Left forelimb (tissue), 1 donor: ENCODE data around the gene VENTX.

Experiments used
- DNase-seq: peaks from one replicate; pipeline ENCODE4 v3.0.0-alpha.2; 2018; ENCODE audit warnings: low spot score

The VENTX gene, protein sequence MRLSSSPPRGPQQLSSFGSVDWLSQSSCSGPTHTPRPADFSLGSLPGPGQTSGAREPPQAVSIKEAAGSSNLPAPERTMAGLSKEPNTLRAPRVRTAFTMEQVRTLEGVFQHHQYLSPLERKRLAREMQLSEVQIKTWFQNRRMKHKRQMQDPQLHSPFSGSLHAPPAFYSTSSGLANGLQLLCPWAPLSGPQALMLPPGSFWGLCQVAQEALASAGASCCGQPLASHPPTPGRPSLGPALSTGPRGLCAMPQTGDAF

DNA sequence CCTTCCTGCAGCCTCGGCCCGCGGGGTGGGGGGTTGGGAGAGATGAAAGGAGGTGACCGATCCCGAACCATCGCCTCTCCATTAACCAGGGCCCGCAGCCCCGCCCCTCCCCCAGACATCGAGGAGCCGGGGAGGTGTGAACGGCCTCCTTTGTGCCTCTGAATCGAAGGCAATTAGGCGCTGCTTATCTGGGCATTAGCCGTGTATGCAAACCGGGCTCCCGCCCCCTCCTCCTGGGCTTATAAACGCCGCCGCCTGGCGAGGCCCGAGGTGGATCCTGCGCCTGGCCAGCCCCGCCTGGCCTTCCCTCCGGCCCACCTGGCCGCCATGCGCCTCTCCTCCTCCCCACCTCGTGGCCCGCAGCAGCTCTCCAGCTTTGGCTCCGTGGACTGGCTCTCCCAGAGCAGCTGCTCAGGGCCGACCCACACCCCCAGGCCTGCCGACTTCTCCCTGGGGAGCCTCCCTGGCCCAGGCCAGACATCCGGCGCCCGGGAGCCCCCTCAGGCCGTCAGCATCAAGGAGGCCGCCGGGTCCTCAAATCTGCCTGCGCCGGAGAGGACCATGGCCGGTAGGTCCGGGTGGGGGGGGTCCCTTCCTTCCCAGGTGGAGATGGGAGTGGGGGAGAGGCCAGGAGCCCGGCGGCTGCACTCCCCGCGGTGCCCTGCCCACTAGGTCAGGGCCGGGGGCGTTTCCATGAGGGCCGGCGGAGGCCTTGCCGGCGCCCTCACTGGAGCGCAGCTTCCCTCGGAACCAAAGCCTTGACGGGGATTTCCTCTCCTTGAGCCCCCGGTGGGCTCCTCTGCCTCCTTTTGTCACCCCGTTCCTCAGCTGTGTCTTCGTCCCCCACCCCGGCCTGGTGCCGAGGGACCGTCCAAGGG, at the start of gene VENTX:
TSS of gene VENTX (plus strand) at position 268 of the 878 bp plus-strand sequence. CDS start at position 328, 60 bp downstream.
- DNase-seq: no peak

DNA sequence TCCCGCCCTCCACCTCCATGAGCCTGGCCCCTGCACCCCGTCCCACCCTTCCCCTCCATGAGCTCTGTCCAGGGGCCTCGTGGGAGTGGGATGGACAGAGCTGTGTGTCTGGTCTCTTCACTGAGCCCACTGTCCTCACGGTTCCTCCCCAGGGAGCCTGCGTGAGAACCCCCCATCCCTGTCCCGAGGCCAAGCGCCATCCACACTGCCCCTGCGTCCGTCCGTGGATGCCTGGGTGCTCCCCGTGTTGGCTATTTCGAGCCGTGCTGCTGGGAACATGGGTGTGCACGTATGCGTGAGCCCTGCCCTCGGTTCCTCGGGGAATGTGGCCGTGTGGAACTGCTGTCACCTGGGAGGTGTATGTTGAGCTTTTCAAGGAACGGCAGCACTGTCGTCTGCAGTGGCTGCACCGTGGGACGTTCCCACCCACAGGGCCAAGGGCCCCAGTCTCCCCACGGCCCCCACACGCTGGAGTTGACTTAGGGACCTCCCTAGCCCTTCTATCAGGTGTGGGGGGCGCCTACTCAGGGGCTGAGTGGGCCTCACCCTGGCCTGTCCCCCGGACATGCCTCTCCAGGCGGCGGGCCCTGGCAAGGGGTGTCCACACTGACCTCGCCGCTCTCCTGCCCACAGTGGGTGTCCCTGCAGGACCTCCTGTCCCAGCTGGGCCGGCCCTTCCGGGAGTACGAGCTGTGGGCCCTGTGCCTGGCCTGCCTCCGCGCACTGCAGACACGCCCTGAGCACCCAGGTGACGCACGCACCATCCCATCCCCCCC, 49.6 kb upstream of the VENTX start:
- DNase-seq: no peak

DNA sequence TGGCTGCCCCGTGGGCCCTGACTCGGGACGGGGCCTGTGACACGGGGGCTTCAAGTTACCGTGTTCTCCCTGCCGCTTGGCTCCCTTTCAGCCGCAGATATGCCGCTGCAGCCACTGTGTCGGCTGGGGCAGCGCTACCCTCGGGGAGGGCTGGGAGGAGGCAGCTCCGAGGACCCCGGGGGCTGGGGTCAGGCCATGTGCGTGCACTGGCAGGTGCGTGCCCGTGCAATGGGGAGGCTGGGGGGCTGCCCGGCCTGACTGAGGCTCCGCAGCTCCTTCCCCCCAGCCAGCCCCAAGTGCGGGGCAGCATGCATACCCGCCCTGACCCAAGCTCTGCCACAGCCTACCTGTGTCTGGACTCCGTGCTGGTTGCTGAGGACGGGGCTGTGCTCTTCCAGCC, 48.4 kb upstream of the VENTX start:
- no peak for DNase-seq

DNA sequence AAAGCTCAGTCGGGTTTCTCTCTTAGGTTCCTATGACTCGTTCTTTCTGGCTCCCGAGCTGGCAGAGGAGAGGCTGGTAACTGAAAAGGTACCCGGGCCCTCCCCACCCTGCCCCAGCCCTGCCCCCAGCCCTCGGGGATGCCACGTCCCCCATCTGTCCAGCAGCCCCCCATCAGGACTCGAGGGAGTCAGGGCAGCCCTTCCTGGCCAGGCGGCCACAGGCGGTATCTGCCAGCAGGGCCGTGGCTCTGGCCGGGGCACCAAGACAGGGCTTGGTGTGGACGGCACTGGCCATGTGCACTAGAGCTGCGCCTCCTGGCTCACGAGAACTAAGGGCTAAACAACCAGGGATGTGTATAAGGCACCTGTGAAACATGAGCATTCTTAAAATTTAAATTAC, 47.9 kb upstream of the VENTX start:
- DNase-seq: no peak

DNA sequence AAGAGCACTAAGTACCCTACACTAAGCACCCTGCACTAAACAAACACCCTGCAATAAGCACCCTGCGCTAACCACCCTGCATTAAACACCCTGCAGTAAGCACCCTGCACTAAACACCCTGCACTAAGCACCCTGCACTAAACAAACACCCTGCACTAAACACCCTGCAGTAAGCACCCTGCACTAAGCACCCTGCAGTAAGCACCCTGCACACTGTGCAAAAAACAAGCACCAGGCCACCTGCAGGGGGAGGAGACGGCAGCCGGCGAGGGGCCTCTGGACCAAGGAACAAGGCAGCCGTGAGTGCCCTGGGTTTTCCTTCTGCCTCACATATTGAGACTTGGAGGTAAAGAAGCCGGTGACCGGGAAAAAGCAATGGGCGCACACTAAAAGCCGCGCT, 47.4 kb upstream of the VENTX start:
- no peak for DNase-seq

DNA sequence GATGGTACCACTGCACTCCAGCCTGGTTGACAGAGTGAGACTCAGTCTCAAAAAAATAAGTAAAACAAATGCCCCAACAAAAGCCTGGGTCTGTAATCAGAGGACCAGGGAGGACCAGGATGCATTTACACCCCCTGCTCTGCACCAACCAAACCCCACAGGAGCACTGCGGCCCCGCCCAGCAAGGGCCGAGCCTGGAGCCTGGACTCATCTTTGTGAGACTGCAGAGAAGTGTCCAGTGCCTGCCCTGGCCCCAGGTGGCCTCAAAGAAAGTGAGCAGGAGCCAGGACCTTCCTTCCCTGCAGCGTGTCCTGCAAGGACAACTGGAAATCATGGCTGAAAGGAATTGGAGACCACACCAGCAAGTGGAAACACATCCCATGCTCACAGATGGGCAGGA, 46.0 kb upstream of the VENTX start:
- no peak for DNase-seq

DNA sequence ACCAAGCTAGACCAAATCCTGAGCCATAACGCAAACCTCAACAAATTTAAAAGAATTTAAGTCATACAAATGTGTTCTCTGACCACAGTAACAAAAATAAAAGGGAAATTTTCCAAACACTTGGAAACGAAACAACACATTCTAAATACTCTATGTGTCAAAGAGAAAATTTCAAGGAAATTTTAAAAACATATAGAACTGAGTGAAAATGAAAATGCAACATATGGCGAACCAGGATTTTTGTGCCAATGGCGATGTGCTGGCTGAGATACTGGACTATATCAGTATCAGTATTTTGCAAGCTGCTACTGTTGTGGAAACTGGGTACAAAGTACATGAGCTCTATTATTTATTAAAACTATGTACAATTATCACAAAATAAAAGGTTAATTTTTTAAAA, 43.5 kb upstream of the VENTX start:
- no peak for DNase-seq

DNA sequence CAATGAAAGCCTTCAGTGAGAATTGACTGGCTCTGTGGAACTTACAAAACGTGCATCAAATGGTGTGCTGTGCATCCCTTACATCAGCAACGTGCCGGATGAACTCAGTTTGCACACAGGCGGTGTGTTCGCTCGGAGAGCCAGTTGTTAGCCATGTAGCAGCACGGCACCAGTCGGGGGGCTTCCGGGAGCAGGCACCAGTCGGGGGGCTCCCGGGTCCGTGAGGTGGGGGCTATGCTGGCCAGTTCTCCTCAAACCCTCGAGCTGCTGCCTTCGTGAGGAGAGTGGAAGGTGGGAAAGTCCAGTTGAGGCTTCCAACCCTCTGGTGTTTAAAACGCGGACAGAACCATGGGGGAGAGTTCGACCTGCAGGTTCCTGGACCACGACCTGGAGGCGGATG, 42.6 kb upstream of the VENTX start:
- DNase-seq: no peak

DNA sequence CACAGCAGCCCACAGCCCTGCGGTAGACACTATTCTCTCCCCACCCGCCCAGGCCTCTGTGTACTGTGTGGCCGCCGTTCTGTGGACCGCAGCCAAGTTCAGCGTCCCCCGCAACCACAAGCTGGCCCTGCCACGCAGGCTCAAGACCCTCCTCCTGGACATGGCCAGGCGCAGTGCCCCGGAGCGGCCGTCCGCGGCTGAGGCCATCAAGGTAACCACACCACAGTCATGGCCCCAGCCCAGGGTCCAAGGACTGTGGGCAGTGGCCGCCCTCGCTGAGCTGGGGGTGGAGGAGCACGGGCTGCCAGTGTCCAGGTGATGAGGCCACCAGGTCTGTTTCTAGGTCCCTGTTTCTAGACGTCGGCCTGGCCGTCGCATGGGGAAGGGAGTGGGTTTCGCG, 42.0 kb upstream of the VENTX start:
- DNase-seq: no peak

DNA sequence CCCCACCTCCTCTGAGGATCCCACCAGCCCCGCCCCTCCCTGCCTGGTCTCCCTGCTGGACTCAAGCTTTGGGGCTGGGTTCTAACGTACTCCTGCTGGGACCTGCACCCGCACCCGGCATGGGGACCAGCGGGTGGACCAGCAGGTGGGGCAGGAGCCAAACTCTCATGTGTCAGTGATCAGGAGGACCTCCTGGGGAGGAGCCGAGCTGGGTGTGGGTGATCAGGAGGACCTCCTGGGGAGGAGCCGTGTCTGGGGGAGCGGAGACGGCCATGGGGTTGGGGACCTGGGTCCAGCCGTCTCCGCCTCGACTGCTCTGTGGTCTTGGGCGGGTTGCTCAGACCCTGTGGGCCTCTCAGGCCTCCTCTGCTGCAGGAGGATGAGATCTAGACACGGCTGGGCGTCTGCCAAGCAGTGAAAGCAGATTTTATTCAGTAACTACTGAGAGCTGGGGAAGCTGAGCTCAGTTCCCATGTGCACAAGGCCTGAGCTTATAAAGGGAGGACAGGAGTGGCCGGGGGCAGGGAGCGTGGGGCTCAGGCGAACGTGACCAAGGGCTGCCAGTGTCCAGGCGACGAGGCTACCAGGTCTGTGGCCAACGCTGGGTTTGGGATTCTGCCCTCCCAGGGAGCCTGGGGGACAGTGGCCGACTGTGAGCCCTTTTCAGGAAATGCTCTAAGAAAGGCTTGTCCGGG, 41.3 kb upstream of the VENTX start:
- no peak for DNase-seq

DNA sequence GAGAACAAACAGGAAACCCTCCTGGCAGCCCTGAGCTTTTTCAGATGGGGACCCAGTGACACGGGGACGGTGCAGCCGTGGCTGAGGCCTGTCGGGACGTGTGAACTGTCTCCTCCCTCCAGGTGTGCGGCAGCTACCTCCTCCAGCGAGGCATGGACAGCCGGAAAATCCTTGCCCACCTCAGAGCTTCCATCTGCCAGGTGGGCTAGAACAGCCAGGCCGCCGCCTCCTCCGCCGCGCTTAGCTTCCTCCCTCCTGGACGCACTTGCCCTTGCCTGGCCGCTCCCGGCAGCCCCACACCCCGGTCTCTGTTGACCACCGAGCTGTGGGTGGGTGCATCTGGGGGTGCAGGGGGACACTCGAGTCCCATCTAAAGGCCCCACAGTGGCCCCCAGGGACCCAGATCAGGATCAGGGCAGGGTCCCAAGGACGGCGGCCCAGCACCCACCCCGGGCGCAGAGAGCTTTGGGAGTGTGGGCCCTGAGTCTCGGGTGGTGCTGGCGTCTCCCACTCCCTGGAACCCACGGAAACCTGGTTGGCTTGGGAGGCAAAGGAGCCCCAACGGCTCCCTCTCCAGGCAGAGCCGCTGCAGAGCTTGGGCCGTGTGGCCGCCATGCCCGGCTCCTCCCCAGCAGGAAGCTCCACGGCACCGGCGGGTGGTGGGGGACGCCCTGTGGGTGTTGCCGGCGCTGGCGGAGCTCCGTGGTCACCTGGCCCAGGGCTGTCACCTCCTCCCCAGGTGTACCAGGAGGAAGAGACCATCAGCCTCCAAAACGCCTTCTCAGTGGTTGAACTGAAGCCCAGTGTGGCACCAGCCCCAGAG, 40.5 kb upstream of the VENTX start:
- DNase-seq: no peak

DNA sequence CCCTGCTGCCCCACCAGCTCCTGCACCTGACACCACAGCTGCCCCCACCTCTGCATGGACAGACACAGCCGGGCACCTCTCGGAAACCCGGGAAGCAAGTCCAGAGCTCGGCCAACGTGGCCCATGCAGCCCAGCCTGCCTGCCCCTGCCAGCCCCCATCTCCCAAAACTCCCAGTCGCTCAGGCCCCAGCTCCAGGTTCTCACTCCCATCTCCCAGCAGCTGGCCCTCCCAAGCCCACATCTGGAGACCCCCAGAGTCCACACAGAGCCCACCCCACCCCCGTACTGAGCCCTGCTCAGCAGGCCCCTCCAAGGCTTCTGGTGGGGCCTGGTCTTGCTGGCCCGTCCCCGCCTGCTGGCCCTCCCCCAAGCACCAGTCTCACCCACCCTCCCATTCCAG, 39.9 kb upstream of the VENTX start:
- DNase-seq: no peak

DNA sequence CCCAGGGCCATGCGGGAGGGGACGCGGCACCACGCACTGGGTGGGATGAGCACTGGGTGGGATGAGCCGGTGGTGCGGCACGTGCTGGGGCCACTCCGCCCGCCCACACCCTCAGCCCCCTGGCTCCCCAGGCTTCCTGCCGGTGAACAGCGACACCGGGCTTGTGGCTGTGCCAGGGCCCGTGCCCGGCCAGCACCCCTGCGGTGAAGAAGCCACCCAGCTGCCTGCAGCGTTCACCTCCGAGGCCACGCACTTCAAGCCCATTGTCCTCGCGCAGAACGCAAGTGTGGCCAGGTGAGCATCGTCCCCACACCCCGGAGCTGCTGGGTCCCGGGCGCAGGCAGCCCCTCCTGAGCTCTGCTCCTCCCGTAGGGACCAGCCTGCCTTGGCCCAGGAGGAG, 39.4 kb upstream of the VENTX start:
- no peak for DNase-seq

DNA sequence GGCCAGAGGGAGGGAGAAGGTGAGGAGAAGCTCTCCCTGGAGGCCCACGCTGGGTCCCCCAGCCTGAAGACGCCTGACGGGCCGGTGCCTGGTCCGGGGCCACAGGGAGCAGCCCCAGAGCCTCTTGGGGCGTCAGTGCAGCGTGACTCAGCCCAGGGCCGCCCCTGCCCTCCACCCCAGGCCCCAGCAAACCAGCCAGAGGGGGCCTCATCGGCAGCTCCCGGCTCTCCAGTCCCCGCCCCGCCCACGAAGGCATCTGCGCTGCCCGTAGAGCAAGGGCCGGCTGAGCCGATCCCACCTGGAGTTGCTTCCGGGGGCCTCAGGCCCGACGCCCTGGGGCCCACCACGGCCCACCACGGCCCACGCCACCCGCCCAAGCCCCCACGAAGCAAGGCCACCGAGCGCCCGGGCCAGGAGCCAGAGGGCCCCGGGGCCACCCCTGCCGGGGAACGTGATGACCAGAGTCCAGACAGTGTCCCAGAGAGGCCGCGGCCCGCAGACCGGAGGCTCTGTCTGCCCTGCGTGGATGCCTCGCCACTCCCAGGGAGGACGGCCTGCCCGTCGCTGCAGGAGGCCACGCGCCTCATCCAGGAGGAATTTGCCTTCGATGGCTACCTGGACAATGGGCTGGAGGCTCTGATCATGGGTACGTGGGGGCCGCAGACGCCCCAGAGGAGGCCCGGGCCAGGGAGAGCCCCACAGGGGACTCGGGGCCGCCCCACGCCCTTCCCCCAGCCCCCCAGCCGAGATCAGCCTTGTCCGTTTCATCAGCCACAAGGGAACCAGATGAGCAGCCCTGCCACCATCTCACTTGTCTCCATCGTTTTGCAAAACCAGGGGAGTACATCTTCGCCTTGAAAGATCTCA, 38.8 kb upstream of the VENTX start:
- no peak for DNase-seq

DNA sequence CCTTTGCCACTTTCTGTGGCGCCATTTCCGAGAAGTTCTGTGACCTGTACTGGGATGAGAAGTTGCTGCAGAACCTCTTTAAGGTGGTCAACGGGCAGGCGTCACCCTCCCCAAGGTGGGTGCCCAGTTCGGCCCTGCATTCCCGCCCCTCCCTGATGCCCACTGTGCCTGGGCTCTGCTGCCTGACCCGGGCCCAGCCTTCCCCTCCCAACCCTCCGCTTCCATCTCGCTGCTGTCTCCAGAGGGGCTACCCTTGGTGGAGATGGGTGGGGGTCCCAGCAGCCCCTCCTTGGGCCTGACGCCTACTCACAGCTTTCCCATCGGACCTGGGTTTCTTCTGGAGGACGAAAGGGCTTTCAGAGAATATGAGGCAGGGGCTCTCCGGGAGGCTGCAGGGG, 38.2 kb upstream of the VENTX start:
- DNase-seq: no peak

DNA sequence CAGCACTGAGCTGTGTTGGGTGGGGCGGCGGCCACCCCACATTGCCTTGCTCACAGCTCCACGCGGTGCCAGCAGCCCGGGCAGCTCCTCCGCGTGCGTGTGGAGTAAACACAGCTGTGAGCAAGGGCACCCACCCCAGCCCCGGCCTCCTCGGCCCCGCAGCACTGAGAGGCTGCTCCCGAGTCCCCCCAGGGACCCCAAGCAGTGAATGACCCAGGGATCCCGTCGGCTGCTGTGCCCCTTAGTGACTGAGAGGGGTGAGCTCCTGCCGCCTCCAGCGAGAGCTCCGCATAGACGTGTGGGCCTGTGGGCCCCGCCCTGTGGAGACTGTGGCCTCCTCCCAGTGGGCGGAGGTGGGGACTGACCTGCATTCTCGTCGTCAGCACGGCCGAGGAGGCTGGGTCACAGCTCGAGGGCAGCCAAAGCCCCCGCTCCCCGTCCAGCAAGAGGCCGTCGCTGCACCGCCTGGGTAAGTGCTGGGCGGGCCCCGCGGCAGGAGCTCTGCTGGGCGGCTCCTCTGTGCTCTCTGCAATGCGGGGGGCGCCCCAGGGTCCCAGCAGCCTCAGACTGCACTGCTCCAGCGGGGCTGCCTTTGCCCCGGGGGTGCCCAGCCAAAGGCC, 37.6 kb upstream of the VENTX start:
- DNase-seq: no peak

DNA sequence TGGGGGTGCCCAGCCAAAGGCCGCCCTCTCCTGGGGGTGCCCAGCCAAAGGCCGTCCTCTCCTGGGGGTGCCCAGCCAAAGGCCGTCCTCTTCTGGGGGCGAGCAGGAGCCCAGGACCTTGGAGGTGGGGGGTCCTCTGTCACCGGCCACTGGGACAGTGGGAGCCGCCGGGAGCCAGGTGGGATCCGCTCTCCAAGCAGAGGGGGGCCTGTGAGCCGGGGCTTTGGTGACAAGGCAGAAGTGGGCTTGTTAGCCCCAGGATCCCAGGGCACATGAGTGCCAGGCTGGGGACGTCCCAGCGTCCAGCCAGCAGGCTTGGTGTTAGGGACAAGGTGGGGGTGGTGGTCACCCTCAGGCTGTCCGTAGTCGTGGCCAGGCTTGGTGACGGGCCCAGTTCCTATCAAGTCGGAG, 37.0 kb upstream of the VENTX start:
- no peak for DNase-seq

DNA sequence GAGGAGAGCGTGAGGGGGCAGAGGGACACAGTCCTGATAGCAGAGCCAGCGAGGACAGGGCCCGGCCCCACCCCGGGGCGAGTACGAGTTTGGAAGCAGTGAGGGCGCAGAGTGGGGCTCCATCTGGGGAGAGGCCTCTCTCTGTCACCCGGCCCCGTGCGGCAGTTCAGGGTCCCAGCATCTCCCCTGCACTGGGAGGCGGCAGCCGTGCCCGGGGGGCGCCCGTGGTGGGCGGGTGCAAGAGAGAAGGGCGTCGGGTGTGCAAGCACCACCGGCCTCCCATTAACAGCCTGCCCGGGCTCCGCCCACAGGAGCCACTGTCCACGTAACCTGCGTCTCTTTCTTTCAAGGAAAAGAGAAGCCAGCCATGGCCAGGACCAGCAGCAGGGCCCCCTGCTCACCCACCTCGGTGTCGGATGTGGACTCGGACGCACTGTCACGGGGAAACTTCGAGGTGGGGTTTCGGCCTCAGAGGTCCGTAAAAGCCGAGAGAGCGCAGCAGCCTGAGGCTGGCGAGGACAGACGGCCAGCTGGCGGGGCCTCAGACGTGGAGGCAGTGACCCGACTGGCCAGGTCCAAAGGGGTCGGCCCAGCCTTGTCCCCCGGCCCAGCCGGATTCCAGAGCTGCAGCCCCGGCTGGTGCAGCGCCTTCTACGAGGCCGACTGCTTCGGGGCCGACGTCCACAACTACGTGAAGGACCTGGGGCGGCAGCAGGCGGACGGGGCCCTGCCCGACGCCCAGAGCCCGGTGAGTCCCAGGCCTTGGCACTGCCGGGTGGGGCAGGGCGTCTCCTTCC, 36.3 kb upstream of the VENTX start:
- DNase-seq: no peak
